Glutamatergic neuron (in vitro differentiated cells): ENCODE results near the gene PFKFB2. TPM values are rescaled to one million over a fixed set of nuclear protein-coding genes. Genes with fewer than 3 reads are reported as not detected.
A peak's percentile ranks its signal among the peaks of the same experiment; 100 is the strongest.

Source experiments
- DNase-seq: peaks from one replicate; pipeline ENCODE4 v3.0.0; 2022
- H3K27ac Mint-ChIP-seq: one replicate; pipeline ENCODE4 v1.8.0; 2020; ENCODE audit warnings: mild to moderate bottlenecking, mixed read lengths, inconsistent platforms; ENCODE audit not compliant: unreplicated experiment
- H3K27me3 Mint-ChIP-seq: one replicate; pipeline ENCODE4 v1.8.0; 2020; ENCODE audit warnings: mild to moderate bottlenecking, moderate library complexity, mixed read lengths, inconsistent platforms; ENCODE audit not compliant: unreplicated experiment
- H3K36me3 Mint-ChIP-seq: one replicate; pipeline ENCODE4 v1.8.0; 2020; ENCODE audit warnings: mild to moderate bottlenecking, mixed read lengths, inconsistent platforms; ENCODE audit not compliant: unreplicated experiment
- H3K4me1 Mint-ChIP-seq: one replicate; pipeline ENCODE4 v1.8.0; 2020; ENCODE audit warnings: mild to moderate bottlenecking, low read depth, mixed read lengths, inconsistent platforms; ENCODE audit not compliant: unreplicated experiment
- H3K4me3 Mint-ChIP-seq: one replicate; pipeline ENCODE4 v1.8.0; 2020; ENCODE audit warnings: mild to moderate bottlenecking, mixed read lengths, inconsistent platforms; ENCODE audit not compliant: unreplicated experiment
- H3K9me3 Mint-ChIP-seq: one replicate; pipeline ENCODE4 v1.8.0; 2020; ENCODE audit warnings: mild to moderate bottlenecking, moderate library complexity, mixed read lengths, inconsistent platforms; ENCODE audit not compliant: unreplicated experiment
- total RNA-seq: library from RNA; stranded (reverse); fragmentation: NEBNext Ultra II Directional; extraction: Animal tissue kit (Norgen Biotek cat#: 25700); gene quantifications from one replicate; pipeline ENCODE4 v1.2.1, GENCODE V29; 2021; ENCODE audit not compliant: unreplicated experiment
- TF ChIP-seq, protein P1 (sequence below): fragments of 200-600 bp; sonication (generic); IDR thresholded peaks from one replicate; pipeline ENCODE4 v1.5.0; 2021; ENCODE audit not compliant: partially characterized antibody, unreplicated experiment

PFKFB2 gene
- total RNA-seq, 1 donor from 2014 or later: 3.6 TPM

DNA sequence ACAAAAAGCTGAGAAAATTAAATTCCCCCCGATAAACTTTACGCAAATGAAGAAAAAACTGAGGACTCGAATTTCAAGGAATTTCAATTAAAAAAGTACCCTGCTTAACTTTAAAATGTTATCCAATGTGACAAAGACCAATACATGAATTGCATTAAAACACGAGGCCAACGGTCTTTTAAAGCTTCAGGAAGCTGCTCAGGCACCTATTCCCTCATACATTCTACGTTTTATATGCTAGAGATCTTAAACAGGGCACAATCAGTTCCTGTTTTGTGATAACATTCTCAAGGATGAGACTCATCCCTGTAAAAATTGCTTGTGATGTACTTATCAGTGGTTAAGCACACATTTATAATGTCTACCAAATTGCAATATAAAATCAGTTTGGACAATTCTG lies 5.0 kb upstream of the PFKFB2 start:
- H3K9me3 Mint-ChIP-seq: peaks cover 4% of the 10 kb centered on the region
- no peak overlapping the region for H3K27ac Mint-ChIP-seq
- no peaks in the 10 kb centered on the region for H3K36me3 Mint-ChIP-seq
- TF ChIP-seq, protein P1, sequence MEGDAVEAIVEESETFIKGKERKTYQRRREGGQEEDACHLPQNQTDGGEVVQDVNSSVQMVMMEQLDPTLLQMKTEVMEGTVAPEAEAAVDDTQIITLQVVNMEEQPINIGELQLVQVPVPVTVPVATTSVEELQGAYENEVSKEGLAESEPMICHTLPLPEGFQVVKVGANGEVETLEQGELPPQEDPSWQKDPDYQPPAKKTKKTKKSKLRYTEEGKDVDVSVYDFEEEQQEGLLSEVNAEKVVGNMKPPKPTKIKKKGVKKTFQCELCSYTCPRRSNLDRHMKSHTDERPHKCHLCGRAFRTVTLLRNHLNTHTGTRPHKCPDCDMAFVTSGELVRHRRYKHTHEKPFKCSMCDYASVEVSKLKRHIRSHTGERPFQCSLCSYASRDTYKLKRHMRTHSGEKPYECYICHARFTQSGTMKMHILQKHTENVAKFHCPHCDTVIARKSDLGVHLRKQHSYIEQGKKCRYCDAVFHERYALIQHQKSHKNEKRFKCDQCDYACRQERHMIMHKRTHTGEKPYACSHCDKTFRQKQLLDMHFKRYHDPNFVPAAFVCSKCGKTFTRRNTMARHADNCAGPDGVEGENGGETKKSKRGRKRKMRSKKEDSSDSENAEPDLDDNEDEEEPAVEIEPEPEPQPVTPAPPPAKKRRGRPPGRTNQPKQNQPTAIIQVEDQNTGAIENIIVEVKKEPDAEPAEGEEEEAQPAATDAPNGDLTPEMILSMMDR: no peak
- H3K4me1 Mint-ChIP-seq: peaks cover 7% of the 10 kb centered on the region
- no peak for DNase-seq
- H3K27me3 Mint-ChIP-seq: peaks cover 6% of the 10 kb centered on the region
- no peak overlapping the region for H3K4me3 Mint-ChIP-seq

DNA sequence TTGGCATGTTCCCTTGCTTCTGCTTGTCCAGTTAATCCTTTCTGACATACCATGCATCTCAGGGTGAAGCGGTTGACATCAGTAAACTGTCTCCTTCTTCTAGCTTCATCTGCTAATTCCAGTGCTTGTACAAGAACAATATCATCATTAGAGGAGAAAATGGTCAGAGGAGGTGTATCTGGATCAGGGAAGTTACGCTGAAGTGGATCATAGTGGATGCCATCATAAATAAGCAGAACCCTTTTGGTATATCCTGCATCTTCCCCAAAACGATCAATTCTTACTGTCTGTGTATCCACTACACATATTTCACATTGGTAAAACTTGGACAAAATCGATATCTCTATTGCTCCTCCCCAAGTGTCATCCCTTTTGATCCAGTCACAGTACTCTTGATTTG lies 4.0 kb upstream of the PFKFB2 start:
- Mint-ChIP-seq H3K36me3 (no peaks in the 10 kb centered on the region), H3K27ac (no peak overlapping the region), H3K4me3 (peak overlapping the region; percentile 100)

DNA sequence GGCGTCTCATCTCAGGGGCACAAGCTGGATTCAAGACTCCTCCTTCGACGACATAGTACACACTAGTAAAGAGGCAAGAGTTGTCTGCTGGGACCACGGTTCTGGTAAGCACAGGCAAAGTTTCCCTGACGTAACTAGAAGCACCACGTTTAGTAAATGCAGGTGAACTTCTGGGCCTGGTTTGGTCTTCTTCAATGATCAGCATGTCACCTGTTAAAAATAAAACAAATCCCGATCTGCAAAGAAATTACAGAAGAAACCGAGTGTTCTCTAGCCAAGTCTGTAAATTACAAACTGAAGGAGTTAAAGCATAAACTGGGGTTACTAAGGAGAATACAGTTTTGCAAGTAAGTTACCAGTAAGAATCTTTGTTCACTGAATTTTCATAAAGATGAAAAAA lies 3.6 kb upstream of the PFKFB2 start:
- Mint-ChIP-seq H3K27ac (no peak overlapping the region), H3K9me3 (peaks cover 4% of the 10 kb centered on the region), H3K27me3 (peaks cover 6% of the 10 kb centered on the region), H3K4me3 (peak overlapping the region; percentile 100), H3K4me1 (peaks cover 7% of the 10 kb centered on the region), H3K36me3 (no peaks in the 10 kb centered on the region)
- no peak for DNase-seq
- TF ChIP-seq, protein P1: no peak

More for the DNA sequence above, 4.0 kb upstream of the PFKFB2 start:
- Mint-ChIP-seq H3K27me3 (peaks cover 6% of the 10 kb centered on the region), H3K9me3 (peaks cover 4% of the 10 kb centered on the region), H3K4me1 (peaks cover 7% of the 10 kb centered on the region)
- TF ChIP-seq, protein P1: no peak
- no peak for DNase-seq

DNA sequence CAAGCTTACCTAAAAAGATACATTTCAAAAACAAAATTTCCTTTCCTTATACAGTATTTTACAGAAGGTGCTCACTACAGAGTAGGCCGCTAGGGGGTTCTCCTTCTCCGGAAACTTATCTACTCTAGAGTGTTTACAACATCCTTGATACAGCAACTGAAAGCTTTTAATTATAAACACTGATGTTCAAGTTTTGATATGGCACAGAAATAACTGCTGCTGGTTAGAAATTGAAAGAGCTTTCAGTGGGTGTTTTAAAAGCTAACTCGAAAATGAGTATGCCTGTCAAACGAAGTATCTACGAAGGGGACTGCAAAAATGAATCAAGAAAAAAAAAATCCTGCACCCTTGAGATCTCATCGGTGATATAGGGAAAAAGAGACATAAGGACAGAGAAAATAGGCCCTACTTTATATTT lies 3.1 kb upstream of the PFKFB2 start:
- TF ChIP-seq, protein P1: peak; percentile 83
- Mint-ChIP-seq H3K36me3 (no peaks in the 10 kb centered on the region), H3K27me3 (peaks cover 6% of the 10 kb centered on the region), H3K27ac (peak overlapping the region; percentile 98), H3K9me3 (peaks cover 4% of the 10 kb centered on the region), H3K4me1 (peaks cover 7% of the 10 kb centered on the region), H3K4me3 (peak overlapping the region; percentile 100)
- DNase-seq: no peak

DNA sequence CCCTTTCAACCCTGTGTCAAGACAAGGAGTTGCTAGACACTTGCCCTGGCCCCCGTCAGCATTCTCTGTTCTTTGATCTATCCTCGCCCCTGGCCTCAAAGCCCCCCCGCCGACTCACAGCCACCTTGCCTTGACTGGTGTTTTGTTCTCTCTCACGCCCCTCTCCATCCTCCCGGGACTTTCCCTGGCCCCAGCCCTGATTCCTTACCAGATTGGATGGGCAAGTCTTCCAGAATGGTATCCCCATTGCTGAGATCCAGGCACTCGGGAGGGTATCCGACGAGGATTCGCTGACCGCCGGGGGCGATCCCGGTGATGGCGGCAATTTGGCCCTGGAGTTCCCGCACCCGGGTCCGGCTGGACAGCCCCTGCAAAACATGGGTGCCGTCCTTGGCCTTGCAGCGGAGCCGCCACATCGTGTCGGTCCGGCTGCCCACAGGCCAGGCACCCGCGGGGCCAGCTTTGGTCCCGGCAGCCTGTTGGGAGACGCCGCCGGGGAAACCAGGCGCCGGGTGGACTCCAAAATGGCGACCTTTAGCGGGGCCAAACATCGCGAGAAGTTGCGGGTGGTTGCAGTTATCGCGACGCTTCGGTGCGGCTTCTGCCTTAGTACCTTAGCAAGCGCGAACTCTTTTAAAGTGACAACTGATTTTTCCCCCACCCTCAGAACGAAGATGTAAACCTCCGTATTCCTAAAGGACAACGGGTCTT lies 2.4 kb upstream of the PFKFB2 start:
- Mint-ChIP-seq H3K36me3 (no peaks in the 10 kb centered on the region), H3K9me3 (peaks cover 4% of the 10 kb centered on the region), H3K4me3 (peak overlapping the region; percentile 100), H3K27ac (peak overlapping the region; percentile 98), H3K27me3 (peaks cover 6% of the 10 kb centered on the region), H3K4me1 (peaks cover 7% of the 10 kb centered on the region)
- DNase-seq: peak; percentile 94
- TF ChIP-seq, protein P1: no peak
